ENCODE results near the gene MYMX. TPM values are rescaled to one million over a fixed set of nuclear protein-coding genes. Genes with fewer than 3 reads are reported as not detected.

Gene MYMX
- total and polyA plus RNA-seq, 2 of the 13 experiments (the other 11 are each of a cell fraction or from before 2014, with no cell fraction given) = not detected

DNA sequence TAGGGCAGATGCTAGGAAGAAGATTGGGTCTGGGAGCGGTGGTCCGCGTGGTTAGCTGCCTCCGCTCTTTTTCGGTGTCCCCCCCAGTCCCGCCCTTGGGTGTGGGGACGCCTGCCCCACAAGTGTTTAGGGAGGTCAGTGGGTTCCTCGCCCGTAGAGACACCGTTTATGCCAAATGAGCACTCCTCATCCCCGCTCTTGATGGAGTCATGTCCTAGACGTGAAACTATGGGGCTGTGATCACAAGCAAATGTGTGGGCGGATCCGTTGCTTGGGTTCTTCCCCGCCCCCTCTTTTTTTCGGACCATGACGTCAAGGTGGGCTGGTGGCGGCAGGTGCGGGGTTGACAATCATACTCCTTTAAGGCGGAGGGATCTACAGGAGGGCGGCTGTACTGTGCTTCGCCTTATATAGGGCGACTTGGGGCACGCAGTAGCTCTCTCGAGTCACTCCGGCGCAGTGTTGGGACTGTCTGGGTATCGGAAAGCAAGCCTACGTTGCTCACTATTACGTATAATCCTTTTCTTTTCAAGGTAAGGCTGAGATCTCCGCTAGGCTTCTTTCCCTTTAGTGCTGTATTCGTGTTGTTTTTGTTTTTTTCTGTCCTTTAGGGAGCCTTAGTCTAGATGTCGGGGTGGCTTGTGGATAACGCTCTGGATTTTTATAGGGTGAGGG is 30.1 kb downstream of the MYMX start, which contains the start of gene HSP90AB1 (continued):
- TF ChIP-seq HOMEZ (CRISPR knock-in tag; IDR thresholded peaks at IDR 0.05; ENCODE audit: low read depth) = peak; percentile 85; the same call in 1 of the 2 replicates
- TF ChIP-seq POGZ (CRISPR knock-in tag; IDR thresholded peaks at IDR 0.05) = peak; percentile 78
- 0 out of 2 replicates have a peak, but pooled peaks have one; percentile 15 for TF ChIP-seq GABPB1 (CRISPR knock-in tag; IDR thresholded peaks at IDR 0.05)
- TF ChIP-seq BCL6 (CRISPR knock-in tag; IDR thresholded peaks at IDR 0.05) = peak; percentile 63; the same call in 1 of the 2 replicates
- TF ChIP-seq ZNF580 (CRISPR knock-in tag; IDR thresholded peaks at IDR 0.05; ENCODE audit: borderline replicate concordance, low read depth) = peak; percentile 65
- TF ChIP-seq, protein P1, sequence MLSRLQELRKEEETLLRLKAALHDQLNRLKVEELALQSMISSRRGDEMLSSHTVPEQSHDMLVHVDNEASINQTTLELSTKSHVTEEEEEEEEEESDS (CRISPR knock-in tag; IDR thresholded peaks at IDR 0.05; ENCODE audit: borderline replicate concordance) = no peak
- TF ChIP-seq, protein P2, sequence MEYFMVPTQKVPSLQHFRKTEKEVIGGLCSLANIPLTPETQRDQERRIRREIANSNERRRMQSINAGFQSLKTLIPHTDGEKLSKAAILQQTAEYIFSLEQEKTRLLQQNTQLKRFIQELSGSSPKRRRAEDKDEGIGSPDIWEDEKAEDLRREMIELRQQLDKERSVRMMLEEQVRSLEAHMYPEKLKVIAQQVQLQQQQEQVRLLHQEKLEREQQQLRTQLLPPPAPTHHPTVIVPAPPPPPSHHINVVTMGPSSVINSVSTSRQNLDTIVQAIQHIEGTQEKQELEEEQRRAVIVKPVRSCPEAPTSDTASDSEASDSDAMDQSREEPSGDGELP (IDR thresholded peaks at IDR 0.05; ENCODE audit: borderline replicate concordance, low read depth) = peak; percentile 50
- TF ChIP-seq KAT7 (CRISPR knock-in tag; IDR thresholded peaks at IDR 0.05; ENCODE audit: borderline replicate concordance) = no peak
- TF ChIP-seq NONO (IDR thresholded peaks at IDR 0.05) = no peak
- TF ChIP-seq NONO (CRISPR knock-in tag; conservative IDR thresholded peaks at IDR 0.05) = peak; percentile 64; the same call in 1 of the 2 replicates
- no peak; the same call in 1 of the 2 replicates for TF ChIP-seq ZNF761 (CRISPR knock-in tag; conservative IDR thresholded peaks at IDR 0.05)
- TF ChIP-seq ZNF274 (CRISPR knock-in tag; IDR thresholded peaks at IDR 0.05) = no peak
- no peak; the same call in 1 of the 2 replicates for TF ChIP-seq ZNF672 (CRISPR knock-in tag; IDR thresholded peaks at IDR 0.05)
- peak; percentile 82; the same call in 1 of the 2 replicates for TF ChIP-seq MXD4 (CRISPR knock-in tag; IDR thresholded peaks at IDR 0.05)
- no peak for TF ChIP-seq NFE2L2 (IDR thresholded peaks at IDR 0.05; ENCODE audit: low read length)
- peak; percentile 63 for TF ChIP-seq ZBTB14 (CRISPR knock-in tag; IDR thresholded peaks at IDR 0.05)
- TF ChIP-seq, protein P3, sequence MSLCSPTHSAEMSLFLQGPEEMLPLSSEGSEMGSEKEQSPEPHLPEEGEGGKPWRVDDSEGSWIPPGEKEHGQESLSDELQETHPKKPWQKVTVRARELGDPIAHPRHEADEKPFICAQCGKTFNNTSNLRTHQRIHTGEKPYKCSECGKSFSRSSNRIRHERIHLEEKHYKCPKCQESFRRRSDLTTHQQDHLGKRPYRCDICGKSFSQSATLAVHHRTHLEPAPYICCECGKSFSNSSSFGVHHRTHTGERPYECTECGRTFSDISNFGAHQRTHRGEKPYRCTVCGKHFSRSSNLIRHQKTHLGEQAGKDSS (CRISPR knock-in tag; IDR thresholded peaks at IDR 0.05; ENCODE audit: borderline replicate concordance, low read depth) = peak; percentile 67; the same call in 1 of the 2 replicates
- no peak for TF ChIP-seq ARID2 (CRISPR knock-in tag; IDR thresholded peaks at IDR 0.05; ENCODE audit: borderline replicate concordance)
- TF ChIP-seq TRIM22 (IDR thresholded peaks at IDR 0.05) = no peak
- no peak for TF ChIP-seq GPN1 (CRISPR knock-in tag; IDR thresholded peaks at IDR 0.05; ENCODE audit: borderline replicate concordance)
- TF ChIP-seq MAZ (IDR thresholded peaks at IDR 0.05; ENCODE audit: borderline replicate concordance, low read depth, low read length) = peak; percentile 78; the same call in 1 of the 2 replicates
- TF ChIP-seq MAZ (CRISPR knock-in tag; IDR thresholded peaks at IDR 0.05; ENCODE audit: low read depth) = no peak; the same call in none of the 2 replicates
- no peak for TF ChIP-seq TCF7L2 (IDR thresholded peaks at IDR 0.05; ENCODE audit: low read depth, low read length)
- no peak for TF ChIP-seq FOXO1 (CRISPR knock-in tag; IDR thresholded peaks at IDR 0.05)
- TF ChIP-seq ZNF644 (CRISPR knock-in tag; IDR thresholded peaks at IDR 0.05; ENCODE audit: low read depth) = no peak
